ENCODE results near the gene AIFM2. TPM values are rescaled to one million over a fixed set of nuclear protein-coding genes. Genes with fewer than 3 reads are reported as not detected.

AIFM2 gene
- total and polyA plus RNA-seq, 2 of the 13 experiments (the other 11 are each of a cell fraction or from before 2014, with no cell fraction given) = 20.3 to 29.5 TPM

- peak; percentile 64; the same call in 1 of the 2 replicates for TF ChIP-seq PRDM10 (CRISPR knock-in tag; IDR thresholded peaks at IDR 0.05; ENCODE audit: low read depth)
- TF ChIP-seq HNF4G (IDR thresholded peaks at IDR 0.05; ENCODE audit: borderline replicate concordance, low read depth, low read length) = no peak
- no peak for TF ChIP-seq HNF4G (CRISPR knock-in tag; IDR thresholded peaks at IDR 0.05; ENCODE audit: borderline replicate concordance, low read depth)
- peak; percentile 74; the same call in 1 of the 2 replicates for TF ChIP-seq SALL1 (CRISPR knock-in tag; IDR thresholded peaks at IDR 0.05)
- no peak for TF ChIP-seq SOX13 (IDR thresholded peaks at IDR 0.05)
- TF ChIP-seq SOX13 (CRISPR knock-in tag; conservative IDR thresholded peaks at IDR 0.05 in 1 of 2, IDR thresholded peaks at IDR 0.05 in 1 of 2) = peak in 1 of 2 experiments; percentile 80; a peak in 2 of 4 replicates
- peak; percentile 62; the same call in 1 of the 2 replicates for TF ChIP-seq ZGPAT (CRISPR knock-in tag; IDR thresholded peaks at IDR 0.05)
- no peak for TF ChIP-seq ZNF589 (CRISPR knock-in tag; conservative IDR thresholded peaks at IDR 0.05)
- no peak for TF ChIP-seq ZNF773 (CRISPR knock-in tag; IDR thresholded peaks at IDR 0.05; ENCODE audit: borderline replicate concordance)
- TF ChIP-seq ZFP36L1 (CRISPR knock-in tag; IDR thresholded peaks at IDR 0.05) = peak; percentile 55; the same call in 1 of the 2 replicates
- peak; percentile 39; the same call in 1 of the 2 replicates for TF ChIP-seq HOXA3 (CRISPR knock-in tag; IDR thresholded peaks at IDR 0.05)
- peak; percentile 35 for TF ChIP-seq NFYC (CRISPR knock-in tag; IDR thresholded peaks at IDR 0.05)
- TF ChIP-seq ZFX (CRISPR knock-in tag; IDR thresholded peaks at IDR 0.05; ENCODE audit: low read depth) = peak; percentile 72
- no peak for TF ChIP-seq ZFP62 (CRISPR knock-in tag; IDR thresholded peaks at IDR 0.05)
- peak; percentile 51; the same call in 1 of the 2 replicates for TF ChIP-seq RBFOX2 (IDR thresholded peaks at IDR 0.05; ENCODE audit: low read depth, low read length)
- TF ChIP-seq FOSL2 (CRISPR knock-in tag; IDR thresholded peaks at IDR 0.05) = peak; percentile 24; the same call in 1 of the 2 replicates
- peak; percentile 50; the same call in 1 of the 2 replicates for TF ChIP-seq ARHGAP35 (CRISPR knock-in tag; IDR thresholded peaks at IDR 0.05; ENCODE audit: borderline replicate concordance)
- TF ChIP-seq ZNF788 (CRISPR knock-in tag; IDR thresholded peaks at IDR 0.05; ENCODE audit: borderline replicate concordance) = peak; percentile 65; the same call in 1 of the 2 replicates
- 0 out of 2 replicates have a peak, but pooled peaks have one; percentile 49 for TF ChIP-seq ZKSCAN8 (CRISPR knock-in tag; IDR thresholded peaks at IDR 0.05; ENCODE audit: borderline replicate concordance)
- peak; percentile 73; the same call in 1 of the 2 replicates for TF ChIP-seq YEATS2 (CRISPR knock-in tag; IDR thresholded peaks at IDR 0.05; ENCODE audit: borderline replicate concordance)
- peak; percentile 89 for TF ChIP-seq ELF1 (CRISPR knock-in tag; IDR thresholded peaks at IDR 0.05)
- TF ChIP-seq DPF2 (CRISPR knock-in tag; IDR thresholded peaks at IDR 0.05; ENCODE audit: borderline replicate concordance, low read depth) = 0 out of 2 replicates have a peak, but pooled peaks have one; percentile 28
These were observed 41.6 kb upstream of the AIFM2 start (continued) for GRCh38 chr10:70174058-70174741.

All from HepG2 (cell line).